UCSD-AML1 (cell line): ENCODE measurements around the gene LIPG.
"Not testable (repeated sequence)": the region's sequence is repeated elsewhere in the genome, so short reads cannot be mapped to it uniquely, and the experiment has no call there.

Experiments used
- DNase-seq: peaks from one replicate; lab custom pipeline; 2025; ENCODE audit not compliant: unreplicated experiment; lab: John Stamatoyannopoulos, UW

LIPG gene

GRCh38 chr18:49561289-49562193, at the start of gene LIPG:
Gene LIPG (plus strand): TSS chr18:49562057. CDS start chr18:49562309, 252 bp downstream.
- DNase-seq = no peak

- not testable (repeated sequence) for DNase-seq
Observed at GRCh38 chr18:49512876-49513275, 49.0 kb upstream of the LIPG start.

DNA sequence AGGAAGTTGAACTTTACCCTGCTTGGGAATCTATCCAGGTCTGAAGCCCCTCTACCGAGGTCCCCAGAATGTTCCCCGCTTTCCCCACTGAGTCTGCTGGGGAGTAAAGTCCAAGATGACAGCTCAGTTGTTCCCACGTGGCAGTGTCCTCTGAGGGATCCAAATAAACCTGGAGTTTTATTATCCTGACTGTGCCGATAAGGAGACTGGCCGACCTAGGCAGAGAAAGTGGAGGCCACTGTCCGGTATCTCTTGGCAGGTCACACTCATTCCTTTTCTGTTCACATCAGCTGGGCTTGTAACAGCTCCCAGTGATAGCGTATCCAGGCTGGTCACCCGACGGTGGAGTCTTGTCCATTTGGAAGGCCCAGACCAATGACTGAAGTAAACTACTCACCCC, 47.3 kb upstream of the LIPG start:
- DNase-seq = no peak

GRCh38 chr18:49515003-49515402, 46.9 kb upstream of the LIPG start:
- DNase-seq = not testable (repeated sequence)

DNA sequence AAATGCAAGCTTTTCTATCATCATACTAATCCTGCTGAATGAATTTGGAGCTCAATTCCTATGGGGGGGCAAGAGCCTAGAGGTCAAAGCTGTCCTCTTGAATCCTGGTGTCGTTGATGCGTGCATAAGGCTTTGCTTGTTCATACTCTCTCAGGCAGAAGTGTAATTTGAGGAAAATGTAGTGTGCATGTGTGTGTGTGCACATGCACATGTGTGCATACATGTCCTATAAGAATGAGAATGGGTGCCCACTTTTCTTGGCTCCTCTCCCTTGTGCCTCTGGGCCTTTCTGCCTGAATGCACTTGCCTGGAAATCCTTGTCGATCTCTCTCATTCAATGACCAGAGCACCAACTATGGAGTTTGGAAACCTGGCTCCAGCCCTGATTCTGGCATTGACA, 46.3 kb upstream of the LIPG start:
- no peak for DNase-seq

DNA sequence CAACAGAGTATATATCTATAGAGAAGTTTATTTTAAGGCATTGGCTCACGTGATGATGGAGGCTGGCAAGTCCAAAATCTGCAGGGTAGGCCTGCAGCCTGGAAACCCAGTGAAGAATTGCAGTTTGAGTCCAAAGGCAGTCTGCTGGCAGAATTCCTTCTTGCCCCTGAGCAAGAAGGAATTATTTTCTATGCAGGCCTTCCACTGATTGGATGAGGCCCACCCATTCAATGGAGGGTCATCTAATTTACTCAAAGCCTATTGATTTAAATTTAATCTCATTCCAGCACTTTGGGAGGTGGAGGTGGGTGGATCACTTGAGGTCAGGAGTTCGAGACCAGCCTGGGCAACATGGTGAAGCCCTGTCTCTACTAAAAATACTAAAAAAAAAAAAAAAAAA, 44.4 kb upstream of the LIPG start:
- no peak for DNase-seq

DNA sequence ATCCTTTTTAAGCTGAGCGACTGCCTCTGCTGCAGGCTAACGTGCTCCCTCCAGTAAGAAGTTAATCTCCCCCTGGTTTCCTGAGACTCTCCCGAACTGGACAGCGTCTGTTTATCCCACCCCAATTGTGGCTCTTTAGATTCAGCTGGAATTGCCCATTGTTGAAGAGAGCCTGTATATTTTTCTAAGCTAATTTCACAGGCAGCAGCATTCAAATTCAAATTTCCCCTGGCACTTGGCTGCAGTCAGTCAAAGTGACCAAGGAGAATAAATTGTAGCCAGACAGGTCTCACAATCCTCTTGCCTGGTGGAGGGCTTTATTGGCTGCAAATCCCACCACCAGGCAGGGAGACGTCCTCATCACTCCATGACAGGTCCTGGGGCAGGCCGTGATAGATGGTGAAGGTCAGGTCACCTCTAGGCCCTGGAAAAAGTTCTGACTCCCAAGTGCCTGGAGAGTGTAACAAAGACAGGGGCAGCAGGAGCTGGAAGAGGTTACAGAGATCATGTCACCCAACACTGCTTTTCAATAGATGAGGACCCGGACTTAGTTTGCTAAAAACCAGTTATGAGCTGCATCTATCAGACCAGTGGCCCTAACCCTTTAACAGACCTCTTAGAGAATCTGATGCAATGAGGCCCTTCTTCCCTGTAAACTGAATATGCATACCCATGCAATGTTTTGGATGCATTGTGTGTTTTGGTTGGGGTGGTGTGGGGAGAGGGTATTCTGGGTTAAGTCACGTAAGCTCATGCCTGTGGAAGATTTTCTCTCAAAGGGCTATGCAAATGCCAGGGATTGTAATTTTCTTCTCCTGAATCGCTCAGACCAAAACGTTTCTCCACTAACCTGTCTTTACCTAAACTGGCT, 42.5 kb upstream of the LIPG start:
- no peak for DNase-seq

DNA sequence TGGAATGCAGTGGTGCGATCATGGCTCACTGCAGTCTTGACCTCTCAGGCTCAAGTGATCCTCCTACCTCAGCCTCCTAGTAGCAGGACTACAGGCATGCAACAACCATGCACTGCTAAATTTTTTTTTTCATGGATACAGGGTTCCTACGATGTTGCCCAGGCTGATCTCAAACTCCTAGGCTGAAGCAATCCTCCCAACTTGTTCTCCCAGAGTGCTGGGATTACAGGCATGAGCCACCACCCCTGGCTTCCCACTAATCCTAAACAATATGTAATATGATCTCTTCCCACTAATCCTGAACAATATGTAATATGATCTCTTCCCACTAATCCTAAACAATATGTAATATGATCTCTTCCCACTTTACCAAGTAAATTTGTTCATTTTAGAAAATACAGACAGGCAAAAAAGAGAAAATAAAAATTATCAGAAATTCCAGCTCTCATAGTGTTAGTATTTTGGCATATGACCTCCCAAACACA, 41.2 kb upstream of the LIPG start:
- no peak for DNase-seq

- DNase-seq = no peak
Observed at GRCh38 chr18:49521216-49521835, 40.5 kb upstream of the LIPG start.

GRCh38 chr18:49523580-49524093, 38.2 kb upstream of the LIPG start:
- DNase-seq = not testable (repeated sequence)

GRCh38 chr18:49524349-49524748, 37.5 kb upstream of the LIPG start:
- DNase-seq = no peak

DNA sequence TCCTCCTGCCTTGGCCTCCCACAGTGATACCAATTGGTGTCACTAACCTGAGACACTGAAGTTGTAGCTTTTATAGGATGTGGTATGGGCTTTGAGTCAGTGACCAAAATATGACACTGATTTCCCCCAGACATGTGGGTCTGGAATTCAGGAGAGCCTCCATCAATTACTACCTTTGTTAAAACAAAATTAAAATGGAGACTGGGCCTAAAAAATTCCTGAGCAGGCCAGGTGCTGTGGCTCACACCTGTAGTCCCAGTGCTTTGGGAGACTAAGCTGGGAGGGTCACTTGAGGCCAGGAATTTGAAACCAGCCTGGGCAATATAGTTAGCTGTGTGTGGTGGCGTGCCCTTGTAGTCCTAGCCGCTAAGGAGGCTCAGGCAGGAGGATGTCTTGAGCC, 36.9 kb upstream of the LIPG start:
- DNase-seq = no peak

DNA sequence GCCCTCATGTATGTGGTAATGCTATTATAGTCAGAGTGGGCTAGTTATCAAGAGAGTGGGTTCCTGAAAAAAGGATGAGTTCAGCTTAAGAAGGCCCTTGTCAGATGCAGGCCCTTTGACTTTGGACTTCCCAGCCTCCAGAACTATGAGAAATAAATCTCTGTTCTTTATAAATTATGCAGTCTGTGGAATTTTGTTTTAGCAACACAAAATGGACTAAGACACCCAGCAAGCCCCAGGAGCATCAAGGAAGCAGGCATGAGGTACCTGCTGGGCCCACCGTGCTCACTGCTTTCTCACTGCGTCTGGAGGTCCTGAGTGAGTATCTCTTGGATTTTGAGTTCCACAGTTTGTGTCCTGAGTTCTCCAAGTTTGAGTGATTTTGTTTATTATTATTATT, 35.9 kb upstream of the LIPG start:
- no peak for DNase-seq

DNA sequence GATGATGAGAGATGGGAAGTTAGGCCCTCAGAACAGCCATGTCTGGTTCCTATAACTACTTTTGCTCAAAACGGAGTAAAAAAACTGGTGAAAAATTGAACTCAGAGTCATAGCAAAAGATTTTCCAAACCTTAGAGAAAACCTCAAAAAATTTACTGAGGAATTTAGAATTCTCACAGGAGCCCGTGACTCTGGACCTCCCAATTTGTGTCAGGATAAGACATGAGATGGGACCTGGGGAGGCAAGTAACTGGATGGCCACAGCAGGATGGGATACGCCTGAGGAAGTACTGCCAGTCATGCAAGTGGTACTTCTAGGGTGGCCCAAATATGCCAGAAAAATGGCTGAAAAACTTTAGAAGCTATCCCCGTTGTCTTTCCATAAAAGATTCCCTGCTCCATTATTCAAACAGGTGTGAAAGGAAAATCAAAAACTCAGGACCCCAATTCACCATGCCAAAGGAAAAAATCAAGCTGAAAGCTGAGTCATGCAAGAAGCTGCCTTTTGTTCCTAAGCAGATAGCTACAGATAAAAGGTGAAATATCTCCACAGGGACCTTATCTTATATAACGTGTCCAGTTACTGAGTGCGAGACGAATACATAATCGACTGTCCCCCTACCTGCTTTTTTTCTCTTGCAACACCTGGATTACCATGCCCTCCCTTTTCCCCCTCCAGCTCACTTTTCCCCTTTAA, 34.1 kb upstream of the LIPG start:
- no peak for DNase-seq

DNA sequence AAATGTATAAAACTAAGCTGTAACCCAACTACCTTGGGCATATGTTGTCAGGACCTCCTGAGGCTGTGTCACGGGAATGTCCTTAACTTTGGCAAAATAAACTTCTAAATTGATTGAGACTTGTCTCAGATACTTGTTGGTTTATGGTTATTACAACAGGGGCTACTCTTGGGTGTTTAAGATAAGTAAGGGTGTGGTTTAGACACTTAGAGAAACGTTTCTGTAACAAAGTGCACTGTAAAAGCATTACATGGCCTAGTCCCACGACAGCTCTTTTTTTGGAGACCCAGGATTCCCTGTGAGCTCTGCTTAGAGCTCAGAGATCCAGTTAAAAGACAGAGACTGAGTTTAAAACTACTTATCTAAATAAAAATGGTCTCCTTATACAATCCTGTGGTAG, 32.3 kb upstream of the LIPG start:
- DNase-seq = no peak

GRCh38 chr18:49531678-49532153, 30.1 kb upstream of the LIPG start:
- DNase-seq = no peak

DNA sequence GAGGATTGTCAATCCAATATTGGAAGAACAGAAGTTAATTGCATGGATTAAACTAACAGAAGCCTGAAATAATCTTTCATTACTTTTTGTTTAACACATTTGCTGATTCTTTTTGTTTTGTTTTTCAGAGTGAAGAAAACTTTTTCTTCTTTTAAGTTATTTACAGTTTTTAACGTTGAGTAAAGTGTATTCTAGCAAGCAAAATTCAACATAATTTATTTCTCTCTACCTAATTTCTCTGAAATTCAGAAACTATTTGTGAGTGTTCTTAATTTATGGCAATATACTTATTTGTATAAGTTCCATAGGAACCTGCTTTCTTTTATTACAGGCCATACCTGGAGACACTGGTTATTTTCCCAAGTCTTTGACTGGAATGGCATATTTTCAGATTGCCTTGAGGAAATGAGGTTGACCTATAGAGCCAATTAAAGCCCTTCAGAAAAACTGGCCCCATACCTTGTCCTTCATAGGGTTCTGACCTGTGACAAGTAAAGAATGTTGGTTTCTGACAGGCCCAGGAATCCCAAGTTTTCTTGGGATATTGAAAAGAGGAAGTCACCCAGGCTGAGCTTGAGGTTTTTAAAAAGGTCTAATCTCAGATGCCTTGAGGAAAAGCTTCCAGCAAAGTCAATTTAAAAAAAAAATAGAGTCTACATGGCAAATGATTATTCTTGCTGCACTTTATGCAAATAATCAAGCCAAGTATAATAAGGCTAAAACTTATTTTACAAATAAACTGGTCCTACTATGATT, 26.8 kb upstream of the LIPG start:
- no peak for DNase-seq

GRCh38 chr18:49537232-49537896, 24.5 kb upstream of the LIPG start:
- DNase-seq = no peak

GRCh38 chr18:49544362-49544761, 17.5 kb upstream of the LIPG start:
- DNase-seq = no peak
